Astrocyte (in vitro differentiated cells and primary cell): ENCODE results near the gene NUMB. TPM values are rescaled to one million over a fixed set of nuclear protein-coding genes. Genes with fewer than 3 reads are reported as not detected.
A peak's percentile ranks its signal among the peaks of the same experiment; 100 is the strongest.
"Not testable (repeated sequence)": the region's sequence is repeated elsewhere in the genome, so short reads cannot be mapped to it uniquely, and the experiment has no call there.

ENCODE experiments used
- DNase-seq: peaks from one replicate; pipeline ENCODE4 v3.0.0-alpha.2; 2010; ENCODE audit warnings: low read depth
- FAIRE-seq: peaks from 2 replicates; lab custom pipeline; 2011; peaks lifted over from hg19 to GRCh38; lab: Jason Lieb, UNC
- H2AFZ ChIP-seq: 2 replicates; pipeline ENCODE4 v1.6.0; 2012; ENCODE audit warnings: low read depth, low read length, inconsistent platforms
- H3K27ac ChIP-seq: 2 replicates; pipeline ENCODE4 v1.5.1; 2011; ENCODE audit warnings: low read depth, low read length, inconsistent platforms
- H3K27me3 ChIP-seq: 2 replicates; pipeline ENCODE4 v1.6.0; 2011; ENCODE audit warnings: low read length, inconsistent platforms; ENCODE audit not compliant: insufficient read depth
- H3K36me3 ChIP-seq: 2 replicates; pipeline ENCODE4 v1.5.1; 2011; ENCODE audit warnings: low read length, inconsistent platforms; ENCODE audit not compliant: insufficient read depth
- H3K4me1 ChIP-seq: 2 replicates; pipeline ENCODE4 v1.5.1; 2011; ENCODE audit warnings: low read length, inconsistent platforms; ENCODE audit not compliant: insufficient read depth
- H3K4me2 ChIP-seq: 2 replicates; pipeline ENCODE4 v1.6.0; 2012; ENCODE audit warnings: low read length, inconsistent platforms
- H3K4me3 ChIP-seq: 2 replicates; pipeline ENCODE4 v1.5.1; 2011; ENCODE audit warnings: low read depth, mild to moderate bottlenecking, low read length, inconsistent platforms; ENCODE audit not compliant: insufficient read depth
- H3K79me2 ChIP-seq: 2 replicates; pipeline ENCODE4 v1.6.0; 2012; ENCODE audit warnings: mild to moderate bottlenecking, low read length, inconsistent platforms; ENCODE audit not compliant: insufficient read depth
- H3K9ac ChIP-seq: 2 replicates; pipeline ENCODE4 v1.6.0; 2012; ENCODE audit warnings: mild to moderate bottlenecking, low read length, inconsistent platforms
- H3K9me3 ChIP-seq: 2 replicates; pipeline ENCODE4 v1.5.1; 2012; ENCODE audit warnings: low read depth, mild to moderate bottlenecking, low read length, inconsistent platforms; ENCODE audit not compliant: insufficient read depth
- H4K20me1 ChIP-seq: 2 replicates; pipeline ENCODE4 v1.6.0; 2012; ENCODE audit warnings: low read length, inconsistent platforms; ENCODE audit not compliant: insufficient read depth
- H3K27ac Mint-ChIP-seq: one replicate; pipeline ENCODE4 v1.8.0; 2021; ENCODE audit warnings: mild to moderate bottlenecking, mixed read lengths; ENCODE audit not compliant: unreplicated experiment
- H3K27me3 Mint-ChIP-seq: one replicate; pipeline ENCODE4 v1.8.0; 2021; ENCODE audit warnings: low read depth, mixed read lengths; ENCODE audit not compliant: unreplicated experiment
- H3K36me3 Mint-ChIP-seq: one replicate; pipeline ENCODE4 v1.8.0; 2021; ENCODE audit warnings: low read depth, mixed read lengths; ENCODE audit not compliant: unreplicated experiment
- H3K4me1 Mint-ChIP-seq: one replicate; pipeline ENCODE4 v1.8.0; 2021; ENCODE audit warnings: low read depth, mixed read lengths; ENCODE audit not compliant: unreplicated experiment
- H3K4me3 Mint-ChIP-seq: one replicate; pipeline ENCODE4 v1.8.0; 2021; ENCODE audit warnings: mild to moderate bottlenecking, moderate library complexity, mixed read lengths; ENCODE audit not compliant: unreplicated experiment
- H3K9me3 Mint-ChIP-seq: one replicate; pipeline ENCODE4 v1.8.0; 2021; ENCODE audit warnings: mild to moderate bottlenecking, mixed read lengths; ENCODE audit not compliant: unreplicated experiment
- CTCF ChIP-seq: IDR thresholded peaks from 2 replicates; pipeline ENCODE4 v1.5.1; 2011; ENCODE audit warnings: low read depth, mild to moderate bottlenecking, inconsistent platforms, low read length, moderate library complexity; ENCODE audit not compliant: insufficient read depth
- EZH2 ChIP-seq: IDR thresholded peaks from 2 replicates; pipeline ENCODE4 v1.6.1; 2012; ENCODE audit warnings: mild to moderate bottlenecking, low read length, inconsistent platforms; ENCODE audit not compliant: insufficient read depth
- total RNA-seq: library from RNA; stranded (reverse); gene quantifications from 2 replicates; pipeline ENCODE4 v1.2.1, GENCODE V29; 2021

Gene NUMB
- total RNA-seq, 1 donor from 2014 or later, result 93.9 TPM

- peaks cover 4% of the 10 kb centered on the region for H3K4me1 Mint-ChIP-seq
- Histone ChIP-seq H3K4me1 (no peaks in the 10 kb centered on the region), H3K27me3 (no peaks in the 10 kb centered on the region), H2AFZ (no peak overlapping the region), H3K9ac (no peak overlapping the region), H4K20me1 (peaks cover 37% of the 10 kb centered on the region), H3K36me3 (no peaks in the 10 kb centered on the region), H3K4me2 (no peak overlapping the region), H3K27ac (no peak overlapping the region), H3K4me3 (no peak overlapping the region), H3K9me3 (no peaks in the 10 kb centered on the region), H3K79me2 (peaks cover 29% of the 10 kb centered on the region)
- H3K27ac Mint-ChIP-seq, result no peak overlapping the region
- TF ChIP-seq EZH2 (no peak), CTCF (no peak)
- peaks cover 2% of the 10 kb centered on the region for H3K9me3 Mint-ChIP-seq
- peak; percentile 57 for DNase-seq
- H3K4me3 Mint-ChIP-seq, result no peak overlapping the region
- FAIRE-seq, result no peak
- H3K36me3 Mint-ChIP-seq, result peaks cover 10% of the 10 kb centered on the region
- H3K27me3 Mint-ChIP-seq, result no peaks in the 10 kb centered on the region
Measured at GRCh38 chr14:73386342-73386741, 72.0 kb downstream of the NUMB start.

- H3K4me1 Mint-ChIP-seq, H3K27me3 Mint-ChIP-seq, H3K4me1 ChIP-seq, H3K9me3 ChIP-seq, H3K27ac Mint-ChIP-seq, H3K36me3 ChIP-seq, DNase-seq, FAIRE-seq, H2AFZ ChIP-seq, H3K4me3 ChIP-seq, H3K27me3 ChIP-seq, H3K4me2 ChIP-seq, H3K27ac ChIP-seq, H3K9me3 Mint-ChIP-seq, H3K4me3 Mint-ChIP-seq, H3K9ac ChIP-seq: not testable (repeated sequence)
- H3K36me3 Mint-ChIP-seq, result peaks cover 13% of the 10 kb centered on the region
- H3K79me2 ChIP-seq, result peaks cover 35% of the 10 kb centered on the region
- peaks cover 49% of the 10 kb centered on the region for H4K20me1 ChIP-seq
Measured at GRCh38 chr14:73385021-73385420, 73.3 kb downstream of the NUMB start.

GRCh38 chr14:73383356-73383755, 75.0 kb downstream of the NUMB start:
- Mint-ChIP-seq H3K36me3 (peaks cover 13% of the 10 kb centered on the region), H3K4me1 (peaks cover 4% of the 10 kb centered on the region), H3K27me3 (no peaks in the 10 kb centered on the region), H3K27ac (no peak overlapping the region), H3K9me3 (peaks cover 2% of the 10 kb centered on the region), H3K4me3 (no peak overlapping the region)
- Histone ChIP-seq H3K36me3 (no peaks in the 10 kb centered on the region), H3K4me3 (no peak overlapping the region), H3K79me2 (peaks cover 40% of the 10 kb centered on the region), H3K27me3 (no peaks in the 10 kb centered on the region), H2AFZ (no peak overlapping the region), H3K9ac (no peak overlapping the region), H4K20me1 (peaks cover 58% of the 10 kb centered on the region), H3K4me1 (no peaks in the 10 kb centered on the region), H3K9me3 (no peaks in the 10 kb centered on the region), H3K27ac (no peak overlapping the region), H3K4me2 (no peak overlapping the region)
- FAIRE-seq, result no peak
- TF ChIP-seq EZH2, result no peak
- TF ChIP-seq CTCF, result no peak
- no peak for DNase-seq
